Liver (tissue), 3 donors: ENCODE results near the gene LEAP2.

Experiments used
- EGR1 ChIP-seq, 2 donors: IDR thresholded peaks; 2 replicates each; pipeline ENCODE4 v1.6.1; 2016 to 2018; ENCODE audit warnings: antibody characterized with exemption in 2 of 2, low read depth in 2 of 2
- FOXA2 ChIP-seq: IDR thresholded peaks from 2 replicates; pipeline ENCODE4 v1.6.1; 2016; ENCODE audit warnings: antibody characterized with exemption
- JUND ChIP-seq, 2 donors: IDR thresholded peaks; 2 replicates each; pipeline ENCODE4 v1.6.1; 2016; ENCODE audit warnings: antibody characterized with exemption in 2 of 2
- RAD21 ChIP-seq, 2 donors: IDR thresholded peaks; 2 replicates each; pipeline ENCODE4 v1.6.1; 2016; ENCODE audit warnings: antibody characterized with exemption in 2 of 2, mild to moderate bottlenecking in 2 of 2
- RXRA ChIP-seq, 2 donors: IDR thresholded peaks; 2 replicates each; pipeline ENCODE4 v1.6.1; 2017 to 2018; ENCODE audit warnings: antibody characterized with exemption in 2 of 2, mild to moderate bottlenecking in 1 of 2
- TAF1 ChIP-seq: conservative IDR thresholded peaks from 2 replicates; pipeline ENCODE4 v1.6.1; 2016; ENCODE audit warnings: antibody characterized with exemption, mild to moderate bottlenecking
- TF ChIP-seq, protein P1 (sequence below): fragments of 150-350 bp; IDR thresholded peaks from 2 replicates; pipeline ENCODE4 v1.5.1; 2017; ENCODE audit warnings: improper control_type of control experiment, low read depth, low read length; ENCODE audit not compliant: missing input control
- TF ChIP-seq, protein P2 (sequence below): IDR thresholded peaks from 2 replicates; pipeline ENCODE4 v1.6.1; 2016; ENCODE audit warnings: antibody characterized with exemption
- TF ChIP-seq, protein P3 (sequence below): IDR thresholded peaks from 2 replicates; pipeline ENCODE4 v1.6.1; 2016; ENCODE audit warnings: antibody characterized with exemption
- TF ChIP-seq, protein P4 (sequence below): IDR thresholded peaks from 2 replicates; pipeline ENCODE4 v1.6.1; 2016; ENCODE audit warnings: antibody characterized with exemption, mild to moderate bottlenecking
- donor health status: healthy.
- donor health status: healthy.

DNA sequence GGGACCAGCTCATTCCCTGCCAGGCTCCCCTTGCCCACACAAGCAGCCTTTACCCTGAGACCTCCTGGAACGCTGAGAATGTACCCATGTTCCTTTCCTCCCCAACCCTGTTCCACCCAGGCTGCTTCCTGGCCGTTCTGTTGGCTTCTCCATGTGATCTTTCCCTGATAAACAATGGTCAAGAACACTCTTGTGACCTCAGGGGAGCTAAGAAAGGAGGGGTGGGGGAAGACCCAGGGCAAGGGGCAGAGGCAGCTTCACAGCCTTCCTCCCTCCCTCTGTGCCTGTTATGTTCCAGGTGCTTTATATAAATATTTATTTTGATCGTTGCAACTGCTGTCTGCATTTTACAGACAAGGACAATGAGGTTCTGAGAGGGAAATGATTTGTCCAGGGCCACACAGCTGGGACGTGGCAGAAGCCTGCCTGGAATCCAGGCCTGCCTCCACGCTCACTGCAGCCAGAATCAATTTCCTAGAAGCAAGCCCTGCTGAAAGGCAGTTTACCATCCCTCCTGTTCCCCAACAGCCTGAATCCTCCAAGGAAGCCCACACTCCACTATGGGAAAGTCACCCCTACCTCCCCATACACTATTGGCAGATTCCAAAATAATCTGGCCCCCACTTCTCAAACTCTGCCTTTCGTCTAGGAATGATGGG lies 46.9 kb upstream of the LEAP2 start:
- TF ChIP-seq, protein P1, sequence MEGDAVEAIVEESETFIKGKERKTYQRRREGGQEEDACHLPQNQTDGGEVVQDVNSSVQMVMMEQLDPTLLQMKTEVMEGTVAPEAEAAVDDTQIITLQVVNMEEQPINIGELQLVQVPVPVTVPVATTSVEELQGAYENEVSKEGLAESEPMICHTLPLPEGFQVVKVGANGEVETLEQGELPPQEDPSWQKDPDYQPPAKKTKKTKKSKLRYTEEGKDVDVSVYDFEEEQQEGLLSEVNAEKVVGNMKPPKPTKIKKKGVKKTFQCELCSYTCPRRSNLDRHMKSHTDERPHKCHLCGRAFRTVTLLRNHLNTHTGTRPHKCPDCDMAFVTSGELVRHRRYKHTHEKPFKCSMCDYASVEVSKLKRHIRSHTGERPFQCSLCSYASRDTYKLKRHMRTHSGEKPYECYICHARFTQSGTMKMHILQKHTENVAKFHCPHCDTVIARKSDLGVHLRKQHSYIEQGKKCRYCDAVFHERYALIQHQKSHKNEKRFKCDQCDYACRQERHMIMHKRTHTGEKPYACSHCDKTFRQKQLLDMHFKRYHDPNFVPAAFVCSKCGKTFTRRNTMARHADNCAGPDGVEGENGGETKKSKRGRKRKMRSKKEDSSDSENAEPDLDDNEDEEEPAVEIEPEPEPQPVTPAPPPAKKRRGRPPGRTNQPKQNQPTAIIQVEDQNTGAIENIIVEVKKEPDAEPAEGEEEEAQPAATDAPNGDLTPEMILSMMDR, result no peak
- TF ChIP-seq, protein P2, sequence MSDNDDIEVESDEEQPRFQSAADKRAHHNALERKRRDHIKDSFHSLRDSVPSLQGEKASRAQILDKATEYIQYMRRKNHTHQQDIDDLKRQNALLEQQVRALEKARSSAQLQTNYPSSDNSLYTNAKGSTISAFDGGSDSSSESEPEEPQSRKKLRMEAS, result no peak
- TF ChIP-seq, protein P3, sequence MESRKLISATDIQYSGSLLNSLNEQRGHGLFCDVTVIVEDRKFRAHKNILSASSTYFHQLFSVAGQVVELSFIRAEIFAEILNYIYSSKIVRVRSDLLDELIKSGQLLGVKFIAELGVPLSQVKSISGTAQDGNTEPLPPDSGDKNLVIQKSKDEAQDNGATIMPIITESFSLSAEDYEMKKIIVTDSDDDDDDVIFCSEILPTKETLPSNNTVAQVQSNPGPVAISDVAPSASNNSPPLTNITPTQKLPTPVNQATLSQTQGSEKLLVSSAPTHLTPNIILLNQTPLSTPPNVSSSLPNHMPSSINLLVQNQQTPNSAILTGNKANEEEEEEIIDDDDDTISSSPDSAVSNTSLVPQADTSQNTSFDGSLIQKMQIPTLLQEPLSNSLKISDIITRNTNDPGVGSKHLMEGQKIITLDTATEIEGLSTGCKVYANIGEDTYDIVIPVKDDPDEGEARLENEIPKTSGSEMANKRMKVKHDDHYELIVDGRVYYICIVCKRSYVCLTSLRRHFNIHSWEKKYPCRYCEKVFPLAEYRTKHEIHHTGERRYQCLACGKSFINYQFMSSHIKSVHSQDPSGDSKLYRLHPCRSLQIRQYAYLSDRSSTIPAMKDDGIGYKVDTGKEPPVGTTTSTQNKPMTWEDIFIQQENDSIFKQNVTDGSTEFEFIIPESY, result no peak
- TF ChIP-seq FOXA2 (no peak), RAD21 (IDR thresholded peaks at IDR 0.05) (peak in 1 of 2 donors; percentile 26), EGR1 (IDR thresholded peaks at IDR 0.05; ENCODE audit: low read depth in 2 of 2) (no peak), TAF1 (no peak), RXRA (IDR thresholded peaks at IDR 0.05) (peak in 1 of 2 donors; percentile 28), JUND (IDR thresholded peaks at IDR 0.05) (no peak)
- TF ChIP-seq, protein P4, sequence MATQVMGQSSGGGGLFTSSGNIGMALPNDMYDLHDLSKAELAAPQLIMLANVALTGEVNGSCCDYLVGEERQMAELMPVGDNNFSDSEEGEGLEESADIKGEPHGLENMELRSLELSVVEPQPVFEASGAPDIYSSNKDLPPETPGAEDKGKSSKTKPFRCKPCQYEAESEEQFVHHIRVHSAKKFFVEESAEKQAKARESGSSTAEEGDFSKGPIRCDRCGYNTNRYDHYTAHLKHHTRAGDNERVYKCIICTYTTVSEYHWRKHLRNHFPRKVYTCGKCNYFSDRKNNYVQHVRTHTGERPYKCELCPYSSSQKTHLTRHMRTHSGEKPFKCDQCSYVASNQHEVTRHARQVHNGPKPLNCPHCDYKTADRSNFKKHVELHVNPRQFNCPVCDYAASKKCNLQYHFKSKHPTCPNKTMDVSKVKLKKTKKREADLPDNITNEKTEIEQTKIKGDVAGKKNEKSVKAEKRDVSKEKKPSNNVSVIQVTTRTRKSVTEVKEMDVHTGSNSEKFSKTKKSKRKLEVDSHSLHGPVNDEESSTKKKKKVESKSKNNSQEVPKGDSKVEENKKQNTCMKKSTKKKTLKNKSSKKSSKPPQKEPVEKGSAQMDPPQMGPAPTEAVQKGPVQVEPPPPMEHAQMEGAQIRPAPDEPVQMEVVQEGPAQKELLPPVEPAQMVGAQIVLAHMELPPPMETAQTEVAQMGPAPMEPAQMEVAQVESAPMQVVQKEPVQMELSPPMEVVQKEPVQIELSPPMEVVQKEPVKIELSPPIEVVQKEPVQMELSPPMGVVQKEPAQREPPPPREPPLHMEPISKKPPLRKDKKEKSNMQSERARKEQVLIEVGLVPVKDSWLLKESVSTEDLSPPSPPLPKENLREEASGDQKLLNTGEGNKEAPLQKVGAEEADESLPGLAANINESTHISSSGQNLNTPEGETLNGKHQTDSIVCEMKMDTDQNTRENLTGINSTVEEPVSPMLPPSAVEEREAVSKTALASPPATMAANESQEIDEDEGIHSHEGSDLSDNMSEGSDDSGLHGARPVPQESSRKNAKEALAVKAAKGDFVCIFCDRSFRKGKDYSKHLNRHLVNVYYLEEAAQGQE, result no peak
